HEK293 (cell line): ENCODE results near the gene IP6K3.

Source experiments
- KLF16 ChIP-seq: fragments of 450-650 bp; formaldehyde crosslinking; IDR thresholded peaks from 2 replicates; pipeline ENCODE4 v1.5.1; 2017; ENCODE audit warnings: missing biosample characterization, missing genetic modification characterization
- MYNN ChIP-seq: fragments of 450-650 bp; formaldehyde crosslinking; IDR thresholded peaks from 2 replicates; pipeline ENCODE4 v1.5.1; 2016; ENCODE audit warnings: missing biosample characterization, missing genetic modification characterization, borderline replicate concordance
- TCF7L2 ChIP-seq: IDR thresholded peaks from 2 replicates; pipeline ENCODE4 v1.6.1; 2011; ENCODE audit warnings: low read depth, mild to moderate bottlenecking, inconsistent platforms, low read length, moderate library complexity, borderline replicate concordance
- ZBTB20 ChIP-seq: fragments of 450-650 bp; formaldehyde crosslinking; IDR thresholded peaks from 2 replicates; pipeline ENCODE4 v1.5.1; 2016; ENCODE audit warnings: missing biosample characterization, missing genetic modification characterization
- ZNF10 ChIP-seq: fragments of 450-650 bp; formaldehyde crosslinking; IDR thresholded peaks from 2 replicates; pipeline ENCODE4 v1.5.1; 2017; ENCODE audit warnings: missing biosample characterization, missing genetic modification characterization
- ZNF146 ChIP-seq: fragments of 450-650 bp; formaldehyde crosslinking; IDR thresholded peaks from 2 replicates; pipeline ENCODE4 v1.5.1; 2016; ENCODE audit warnings: missing biosample characterization, missing genetic modification characterization
- ZNF155 ChIP-seq: fragments of 450-650 bp; formaldehyde crosslinking; IDR thresholded peaks from 2 replicates; pipeline ENCODE4 v1.5.1; 2016; ENCODE audit warnings: missing biosample characterization, missing genetic modification characterization
- ZNF335 ChIP-seq: fragments of 450-650 bp; formaldehyde crosslinking; conservative IDR thresholded peaks from 2 replicates; pipeline ENCODE4 v1.5.1; 2016; ENCODE audit warnings: missing biosample characterization, missing genetic modification characterization
- TF ChIP-seq, protein P1 (sequence below): fragments of 450-650 bp; formaldehyde crosslinking; IDR thresholded peaks from 2 replicates; pipeline ENCODE4 v1.5.1; 2016; ENCODE audit warnings: missing biosample characterization, missing genetic modification characterization
- TF ChIP-seq, protein P2 (sequence below): fragments of 450-650 bp; formaldehyde crosslinking; IDR thresholded peaks from 2 replicates; pipeline ENCODE4 v1.5.1; 2016; ENCODE audit warnings: missing biosample characterization, missing genetic modification characterization

DNA sequence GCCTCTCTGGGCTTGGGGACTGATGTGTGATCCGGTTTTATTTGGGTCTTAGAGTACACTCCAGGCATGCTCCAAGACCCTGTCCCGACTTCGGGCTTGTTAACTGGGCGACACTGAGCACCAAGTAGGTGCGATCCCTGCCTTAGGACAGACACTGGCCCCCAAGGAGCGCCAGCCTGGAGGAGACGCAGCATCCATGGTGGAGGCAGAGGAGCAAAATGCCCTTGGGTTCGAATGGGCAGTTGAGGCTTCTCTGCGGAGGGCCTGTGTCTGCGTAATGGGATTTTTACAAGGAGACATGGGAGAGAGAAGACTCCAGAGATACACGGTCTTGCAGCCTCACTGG, 42.8 kb upstream of the IP6K3 start:
- TF ChIP-seq, protein P1, sequence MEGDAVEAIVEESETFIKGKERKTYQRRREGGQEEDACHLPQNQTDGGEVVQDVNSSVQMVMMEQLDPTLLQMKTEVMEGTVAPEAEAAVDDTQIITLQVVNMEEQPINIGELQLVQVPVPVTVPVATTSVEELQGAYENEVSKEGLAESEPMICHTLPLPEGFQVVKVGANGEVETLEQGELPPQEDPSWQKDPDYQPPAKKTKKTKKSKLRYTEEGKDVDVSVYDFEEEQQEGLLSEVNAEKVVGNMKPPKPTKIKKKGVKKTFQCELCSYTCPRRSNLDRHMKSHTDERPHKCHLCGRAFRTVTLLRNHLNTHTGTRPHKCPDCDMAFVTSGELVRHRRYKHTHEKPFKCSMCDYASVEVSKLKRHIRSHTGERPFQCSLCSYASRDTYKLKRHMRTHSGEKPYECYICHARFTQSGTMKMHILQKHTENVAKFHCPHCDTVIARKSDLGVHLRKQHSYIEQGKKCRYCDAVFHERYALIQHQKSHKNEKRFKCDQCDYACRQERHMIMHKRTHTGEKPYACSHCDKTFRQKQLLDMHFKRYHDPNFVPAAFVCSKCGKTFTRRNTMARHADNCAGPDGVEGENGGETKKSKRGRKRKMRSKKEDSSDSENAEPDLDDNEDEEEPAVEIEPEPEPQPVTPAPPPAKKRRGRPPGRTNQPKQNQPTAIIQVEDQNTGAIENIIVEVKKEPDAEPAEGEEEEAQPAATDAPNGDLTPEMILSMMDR (tag by site-specific recombination) = no peak
- TF ChIP-seq MYNN (tag by site-specific recombination) (no peak), ZNF335 (tag by site-specific recombination) (no peak), ZNF146 (tag by site-specific recombination) (no peak), ZNF10 (tag by site-specific recombination) (no peak), ZBTB20 (no peak), KLF16 (tag by site-specific recombination) (no peak), ZNF155 (tag by site-specific recombination) (no peak), TCF7L2 (no peak)
- TF ChIP-seq, protein P2, sequence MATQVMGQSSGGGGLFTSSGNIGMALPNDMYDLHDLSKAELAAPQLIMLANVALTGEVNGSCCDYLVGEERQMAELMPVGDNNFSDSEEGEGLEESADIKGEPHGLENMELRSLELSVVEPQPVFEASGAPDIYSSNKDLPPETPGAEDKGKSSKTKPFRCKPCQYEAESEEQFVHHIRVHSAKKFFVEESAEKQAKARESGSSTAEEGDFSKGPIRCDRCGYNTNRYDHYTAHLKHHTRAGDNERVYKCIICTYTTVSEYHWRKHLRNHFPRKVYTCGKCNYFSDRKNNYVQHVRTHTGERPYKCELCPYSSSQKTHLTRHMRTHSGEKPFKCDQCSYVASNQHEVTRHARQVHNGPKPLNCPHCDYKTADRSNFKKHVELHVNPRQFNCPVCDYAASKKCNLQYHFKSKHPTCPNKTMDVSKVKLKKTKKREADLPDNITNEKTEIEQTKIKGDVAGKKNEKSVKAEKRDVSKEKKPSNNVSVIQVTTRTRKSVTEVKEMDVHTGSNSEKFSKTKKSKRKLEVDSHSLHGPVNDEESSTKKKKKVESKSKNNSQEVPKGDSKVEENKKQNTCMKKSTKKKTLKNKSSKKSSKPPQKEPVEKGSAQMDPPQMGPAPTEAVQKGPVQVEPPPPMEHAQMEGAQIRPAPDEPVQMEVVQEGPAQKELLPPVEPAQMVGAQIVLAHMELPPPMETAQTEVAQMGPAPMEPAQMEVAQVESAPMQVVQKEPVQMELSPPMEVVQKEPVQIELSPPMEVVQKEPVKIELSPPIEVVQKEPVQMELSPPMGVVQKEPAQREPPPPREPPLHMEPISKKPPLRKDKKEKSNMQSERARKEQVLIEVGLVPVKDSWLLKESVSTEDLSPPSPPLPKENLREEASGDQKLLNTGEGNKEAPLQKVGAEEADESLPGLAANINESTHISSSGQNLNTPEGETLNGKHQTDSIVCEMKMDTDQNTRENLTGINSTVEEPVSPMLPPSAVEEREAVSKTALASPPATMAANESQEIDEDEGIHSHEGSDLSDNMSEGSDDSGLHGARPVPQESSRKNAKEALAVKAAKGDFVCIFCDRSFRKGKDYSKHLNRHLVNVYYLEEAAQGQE (tag by site-specific recombination) = no peak
